Measurements from ENCODE around the gene FILIP1L. TPM values are rescaled to one million over a fixed set of nuclear protein-coding genes. Genes with fewer than 3 reads are reported as not detected.

Gene FILIP1L
- total RNA-seq, 1 experiment from 2014 or later, result not detected

DNA sequence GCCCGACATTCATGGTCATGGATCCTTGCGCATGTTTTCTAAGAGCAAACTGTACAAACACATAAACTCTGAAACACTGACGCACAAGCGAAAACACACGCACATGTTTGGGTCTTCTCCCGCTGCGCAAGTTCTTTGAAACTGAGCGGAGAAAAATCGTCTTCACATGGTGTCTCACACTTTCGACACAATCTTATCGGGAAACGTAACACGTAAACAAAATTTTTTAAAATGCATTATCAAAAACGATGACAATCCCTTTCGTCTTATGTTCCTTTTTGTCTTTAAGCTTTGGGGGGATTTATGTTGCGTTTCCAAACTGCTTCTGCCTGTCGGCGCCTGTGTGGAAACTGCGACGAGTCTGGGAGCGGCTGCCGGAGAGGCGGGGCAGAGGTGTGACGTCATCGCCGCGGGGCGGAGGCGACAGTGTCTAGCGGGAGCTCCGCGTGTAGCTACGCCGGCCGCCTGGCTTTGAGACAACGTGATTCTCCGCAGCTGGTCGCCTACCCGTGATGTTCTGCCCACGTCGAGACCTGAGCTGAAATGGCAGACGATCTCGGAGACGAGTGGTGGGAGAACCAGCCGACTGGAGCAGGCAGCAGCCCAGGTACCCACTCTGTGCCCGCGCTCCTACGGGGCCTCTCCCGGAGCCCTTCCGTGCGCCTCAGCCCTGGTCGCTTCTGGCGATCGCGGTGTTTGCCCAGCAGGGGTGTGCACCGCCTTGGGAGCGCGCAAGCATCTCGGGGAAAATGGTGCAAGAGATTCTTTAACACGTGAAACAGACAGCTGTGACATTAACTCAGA, 296.7 kb downstream of the FILIP1L start, which contains the start of gene CMSS1:
TSS of gene CMSS1 (plus strand) at position 426 of the 804 bp plus-strand sequence.
- peak; percentile 89 for DNase-seq (ENCODE audit: low read depth)

- DNase-seq (ENCODE audit: low read depth), result no peak
Observed at GRCh38 chr3:99817047-99817436, 297.3 kb downstream of the FILIP1L start.

- no peak for DNase-seq (ENCODE audit: low read depth)
Observed at GRCh38 chr3:99810403-99810802, 303.9 kb downstream of the FILIP1L start.

DNA sequence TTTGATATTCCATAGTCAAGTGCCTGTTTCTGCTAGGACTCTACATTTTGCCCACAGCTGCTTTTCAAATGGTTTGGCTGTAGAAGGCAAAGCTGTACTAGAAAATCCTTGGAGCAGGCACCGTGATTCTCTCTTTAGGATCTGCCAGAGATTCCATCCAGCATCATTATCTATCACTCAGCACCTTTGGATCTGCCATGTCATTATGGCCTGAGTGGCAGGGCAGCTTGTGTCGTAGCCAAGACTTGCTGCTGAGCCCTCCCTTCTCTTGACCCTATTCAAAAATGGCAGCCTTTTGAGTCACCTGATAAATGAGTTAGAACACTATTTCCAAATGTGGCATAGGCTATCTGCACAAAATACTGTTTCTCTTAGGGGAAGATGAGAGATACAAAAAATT, 304.7 kb downstream of the FILIP1L start:
- DNase-seq (ENCODE audit: low read depth), result no peak

GRCh38 chr3:99808163-99808794, 306.0 kb downstream of the FILIP1L start:
- DNase-seq (ENCODE audit: low read depth), result peak; percentile 64

DNA sequence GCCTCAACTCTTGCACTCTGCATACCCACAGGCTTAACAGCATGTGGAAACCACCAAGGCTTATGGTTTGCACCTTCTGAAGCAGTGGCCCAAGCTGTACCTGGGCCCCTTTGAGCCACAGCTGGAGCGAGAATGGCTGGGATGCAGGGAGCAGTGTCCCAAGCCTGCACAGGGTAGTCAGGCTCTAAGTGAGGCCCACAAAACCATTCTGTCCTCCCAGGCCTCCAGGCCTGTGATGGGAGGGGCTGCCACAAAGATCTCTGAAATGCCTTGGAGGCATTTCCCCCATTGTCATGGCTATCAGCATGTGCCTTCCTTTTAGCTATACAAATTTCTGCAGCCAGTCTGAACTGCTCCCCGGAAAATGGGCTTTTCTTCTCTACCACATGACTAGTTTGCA, 309.1 kb downstream of the FILIP1L start:
- DNase-seq (ENCODE audit: low read depth), result no peak

- no peak for DNase-seq (ENCODE audit: low read depth)
Observed at GRCh38 chr3:99803297-99803696, 311.0 kb downstream of the FILIP1L start.

GRCh38 chr3:99799422-99799821, 314.9 kb downstream of the FILIP1L start:
- no peak for DNase-seq (ENCODE audit: low read depth)

DNA sequence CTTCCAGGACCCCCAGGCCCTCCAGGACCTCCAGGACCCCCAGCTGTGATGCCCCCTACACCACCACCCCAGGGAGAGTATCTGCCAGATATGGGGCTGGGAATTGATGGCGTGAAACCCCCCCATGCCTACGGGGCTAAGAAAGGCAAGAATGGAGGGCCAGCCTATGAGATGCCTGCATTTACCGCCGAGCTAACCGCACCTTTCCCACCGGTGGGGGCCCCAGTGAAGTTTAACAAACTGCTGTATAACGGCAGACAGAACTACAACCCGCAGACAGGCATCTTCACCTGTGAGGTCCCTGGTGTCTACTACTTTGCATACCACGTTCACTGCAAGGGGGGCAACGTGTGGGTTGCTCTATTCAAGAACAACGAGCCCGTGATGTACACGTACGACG, 318.7 kb downstream of the FILIP1L start:
- DNase-seq (ENCODE audit: low read depth), result no peak

DNA sequence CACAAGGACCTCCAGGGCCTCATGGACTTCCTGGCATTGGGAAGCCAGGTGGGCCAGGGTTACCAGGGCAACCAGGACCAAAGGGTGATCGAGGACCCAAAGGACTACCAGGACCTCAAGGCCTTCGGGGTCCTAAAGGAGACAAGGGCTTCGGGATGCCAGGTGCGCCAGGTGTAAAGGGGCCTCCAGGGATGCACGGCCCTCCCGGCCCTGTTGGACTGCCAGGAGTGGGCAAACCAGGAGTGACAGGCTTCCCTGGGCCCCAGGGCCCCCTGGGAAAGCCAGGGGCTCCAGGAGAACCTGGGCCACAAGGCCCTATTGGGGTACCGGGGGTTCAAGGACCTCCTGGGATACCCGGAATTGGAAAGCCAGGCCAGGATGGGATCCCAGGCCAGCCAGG, 319.8 kb downstream of the FILIP1L start:
- no peak for DNase-seq (ENCODE audit: low read depth)

GRCh38 chr3:99789011-99789721, 325.1 kb downstream of the FILIP1L start:
- DNase-seq (ENCODE audit: low read depth), result peak; percentile 63

Small RNAs within 50 kb of the gene (small RNA-seq; reads per million reads assigned to genes)
- gene MIR3921, result not detected

Other genes with a start within 250 kb of the FILIP1L start
- 21.9 and 25.7 TPM in 2 replicates for gene TBC1D23, start 146.5 kb upstream of the FILIP1L start, total RNA-seq (2014; rRNA removed; shearing (Covaris generic))
- gene NIT2, start 220.3 kb upstream of the FILIP1L start, total RNA-seq (2014; rRNA removed; shearing (Covaris generic)), result 43.3 and 46.8 TPM in 2 replicates

Measured in HT1080 (cell line).